Activated T-cell treated with anti-CD3 and anti-CD28 coated beads, Interleukin-2, amount 50 U/mL, for 48 hours (primary cell): ENCODE measurements around the gene OPTC.
A peak's percentile ranks its signal among the peaks of the same experiment; 100 is the strongest.
"Not testable (repeated sequence)": the region's sequence is repeated elsewhere in the genome, so short reads cannot be mapped to it uniquely, and the experiment has no call there.

Experiments used
- DNase-seq, 2 experiments: peaks; one replicate each; pipeline ENCODE4 v3.0.0-alpha.2; 2020

OPTC gene

GRCh38 chr1:203465948-203466347 is 28.0 kb upstream of the OPTC start:
- DNase-seq: no peak

DNA sequence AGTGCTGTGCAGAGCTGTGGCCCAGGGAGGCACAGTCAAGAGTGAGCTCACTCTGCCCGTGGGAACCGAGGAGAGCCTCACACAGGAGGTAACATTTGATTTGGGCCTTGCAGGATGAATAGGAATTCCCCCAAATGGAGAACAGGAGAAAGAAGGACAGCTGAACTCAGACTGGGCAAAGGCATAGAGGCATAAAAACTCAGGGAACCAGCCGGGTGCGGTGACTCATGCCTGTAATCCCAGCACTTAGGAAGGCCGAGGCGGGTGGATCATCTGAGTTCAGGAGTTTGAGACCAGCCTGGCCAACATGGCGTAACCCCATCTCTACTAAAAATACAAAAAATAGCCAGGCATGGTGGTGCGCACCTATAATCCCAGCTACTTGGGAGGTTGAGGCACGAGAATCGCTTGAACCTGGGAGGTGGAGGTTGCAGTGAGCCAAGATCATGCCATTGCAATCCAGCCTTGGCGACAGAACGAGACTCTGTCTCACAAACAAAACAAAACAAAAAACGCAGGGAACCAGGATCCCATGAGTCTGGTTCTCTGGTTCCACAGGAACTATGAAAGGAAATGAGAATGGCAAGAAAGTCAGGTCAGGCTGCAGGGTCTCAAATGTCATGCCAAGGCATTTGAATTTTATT is 26.9 kb upstream of the OPTC start:
- DNase-seq: not testable (repeated sequence)

DNA sequence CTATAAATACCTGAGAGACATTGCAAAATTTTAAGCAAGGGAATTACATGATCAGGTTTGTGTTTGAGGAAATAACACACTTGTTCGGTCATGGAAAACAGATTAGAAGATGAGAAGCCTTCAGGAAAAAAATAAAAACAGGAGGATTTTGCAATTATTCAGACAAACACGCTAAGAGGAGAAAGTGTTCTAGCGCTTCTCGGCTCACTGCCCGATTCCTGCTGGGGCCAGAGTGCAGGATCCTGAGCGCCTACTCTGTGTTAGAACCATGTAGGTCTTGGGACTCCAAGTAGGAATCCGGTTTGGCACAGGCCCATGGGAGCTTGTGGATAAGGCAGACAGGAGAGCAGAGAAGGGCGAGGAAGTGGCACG is 26.4 kb upstream of the OPTC start:
- no peak for DNase-seq

GRCh38 chr1:203468326-203468725 is 25.6 kb upstream of the OPTC start:
- DNase-seq: no peak

DNA sequence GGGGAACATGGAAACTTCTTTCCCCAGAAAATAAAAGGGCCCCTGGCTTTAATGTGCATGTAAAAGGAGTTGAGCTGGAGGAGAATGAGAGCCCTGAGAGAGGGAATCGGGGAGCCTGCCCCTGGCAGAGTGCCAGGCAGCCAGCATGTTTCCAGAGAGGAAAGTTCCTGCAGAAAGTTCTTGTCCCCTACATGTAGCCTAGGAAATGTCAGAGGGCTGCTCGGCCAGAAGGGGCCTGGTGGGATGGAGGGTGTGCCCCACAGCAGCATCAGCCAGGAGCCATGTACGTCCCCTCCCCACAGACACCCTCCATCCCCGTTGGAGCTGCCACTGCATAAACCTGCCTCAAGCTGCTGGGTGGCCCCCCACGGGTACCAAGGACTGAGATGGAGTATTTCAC is 23.7 kb upstream of the OPTC start:
- no peak for DNase-seq

DNA sequence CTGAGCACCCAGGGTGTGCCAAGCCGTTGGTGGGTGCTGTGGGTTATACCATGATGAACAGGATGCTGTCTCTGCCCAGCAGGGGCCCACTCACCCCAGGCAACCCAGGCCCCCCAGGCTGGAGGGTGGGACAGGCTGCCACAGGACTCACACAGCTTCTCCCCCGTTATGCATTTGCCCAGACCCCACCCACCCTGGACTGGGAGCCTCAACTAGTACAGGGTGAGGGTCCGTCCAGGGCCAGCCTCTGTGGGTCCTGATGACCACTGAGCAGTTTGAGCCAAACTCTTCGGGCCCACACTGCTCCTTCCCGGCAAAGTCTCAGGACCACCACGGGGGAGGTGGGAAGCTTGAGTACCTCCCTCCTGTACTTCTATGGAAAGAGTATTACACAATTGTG is 22.1 kb upstream of the OPTC start:
- DNase-seq: no peak

DNA sequence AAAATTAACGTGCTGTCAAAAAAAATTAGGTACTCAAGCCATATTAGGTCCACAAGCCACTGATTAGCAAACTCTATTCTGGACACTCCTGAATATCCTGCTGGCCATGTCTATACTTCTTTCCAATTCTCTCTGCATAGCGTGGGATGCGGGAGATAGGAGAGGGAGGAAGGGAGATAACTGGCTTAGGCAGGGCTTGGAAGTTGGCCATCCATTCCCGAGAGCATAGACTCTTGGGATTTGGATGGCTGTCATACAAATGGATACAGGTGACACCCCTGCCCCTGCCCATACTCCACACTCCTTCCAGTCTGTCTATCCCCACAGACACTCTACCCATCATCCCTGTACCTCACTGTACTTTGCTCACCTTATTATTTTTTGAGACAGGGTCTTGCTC is 20.7 kb upstream of the OPTC start:
- DNase-seq: no peak

- no peak for DNase-seq
Observed at GRCh38 chr1:203473781-203474305, 20.1 kb upstream of the OPTC start.

DNA sequence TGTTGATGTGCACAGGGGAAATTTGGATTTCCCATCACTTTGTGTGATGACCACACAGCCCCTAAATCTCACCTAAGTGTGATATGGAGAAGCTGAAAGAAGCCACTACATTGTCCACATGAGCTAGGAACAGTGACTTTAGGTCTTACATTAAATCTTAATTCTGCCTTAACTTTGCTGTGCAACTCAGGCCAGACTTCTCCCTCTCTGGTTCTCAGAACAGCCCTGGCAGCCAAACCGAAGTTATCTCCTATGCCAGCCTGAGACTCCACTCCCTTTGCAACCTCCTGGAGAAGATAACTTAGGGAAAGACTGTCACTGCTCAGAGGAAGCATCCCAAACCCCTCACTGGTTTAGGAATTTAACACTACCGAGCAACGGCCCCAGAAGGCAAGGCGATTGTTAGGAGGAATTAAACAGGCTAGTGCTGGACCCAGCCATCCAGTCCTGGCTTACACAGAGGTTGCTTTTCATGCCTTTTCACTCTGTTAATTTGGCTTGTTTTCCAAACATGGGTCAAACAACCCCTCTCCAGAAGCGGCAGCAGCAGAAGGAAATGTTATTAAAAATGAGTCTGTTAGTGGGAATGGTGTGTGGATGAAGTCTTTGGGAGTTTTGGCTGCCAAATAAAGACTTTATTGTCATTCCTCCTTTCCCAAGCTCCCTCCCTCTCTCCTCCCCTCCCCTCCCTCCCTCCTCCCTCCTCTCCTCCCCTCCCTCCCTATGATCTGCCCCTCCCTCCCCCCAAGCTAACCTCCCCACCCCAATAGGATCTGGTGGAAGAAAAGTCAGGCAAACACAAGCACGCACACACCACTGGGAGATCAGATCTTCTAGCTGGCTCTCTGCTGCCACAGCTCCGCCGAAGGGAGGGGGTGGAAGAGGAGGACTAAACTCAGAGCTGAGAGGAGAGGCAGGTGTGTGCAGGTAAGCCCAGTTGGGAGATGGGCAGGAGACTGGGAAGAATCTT is 18.7 kb upstream of the OPTC start, which contains the start of gene PRELP:
TSS of gene PRELP (plus strand) at position 795 of the 970 bp plus-strand sequence. CDS start 7,379 bp downstream, outside the sequence.
- DNase-seq: no peak

DNA sequence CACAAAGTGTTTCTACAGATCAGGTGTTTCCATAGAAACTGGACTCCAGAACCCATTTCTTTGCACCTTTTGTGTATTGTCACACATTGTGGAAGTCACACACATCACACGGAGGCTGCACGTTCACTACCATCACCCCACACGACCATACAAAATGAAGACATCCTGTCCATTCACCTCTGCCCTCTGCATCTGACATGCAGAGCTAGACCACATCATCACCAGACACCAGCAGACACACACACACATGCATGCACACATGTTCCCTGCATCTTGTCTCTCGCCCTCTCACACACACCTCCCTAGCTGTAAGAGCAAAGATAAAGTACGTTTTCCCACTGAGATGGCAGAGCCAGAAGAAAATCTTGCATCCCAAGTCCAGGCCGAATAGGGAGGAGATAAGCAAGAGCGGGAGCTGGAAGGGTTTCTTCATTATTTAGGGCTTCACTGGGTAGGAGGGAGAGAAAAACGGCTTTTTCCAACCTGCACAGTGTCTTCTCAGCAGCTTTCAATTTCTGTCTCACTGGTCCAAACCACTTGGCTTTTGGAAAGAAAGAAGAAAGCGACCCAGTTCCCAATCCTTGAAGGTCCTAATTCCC is 17.6 kb upstream of the OPTC start:
- DNase-seq: no peak

DNA sequence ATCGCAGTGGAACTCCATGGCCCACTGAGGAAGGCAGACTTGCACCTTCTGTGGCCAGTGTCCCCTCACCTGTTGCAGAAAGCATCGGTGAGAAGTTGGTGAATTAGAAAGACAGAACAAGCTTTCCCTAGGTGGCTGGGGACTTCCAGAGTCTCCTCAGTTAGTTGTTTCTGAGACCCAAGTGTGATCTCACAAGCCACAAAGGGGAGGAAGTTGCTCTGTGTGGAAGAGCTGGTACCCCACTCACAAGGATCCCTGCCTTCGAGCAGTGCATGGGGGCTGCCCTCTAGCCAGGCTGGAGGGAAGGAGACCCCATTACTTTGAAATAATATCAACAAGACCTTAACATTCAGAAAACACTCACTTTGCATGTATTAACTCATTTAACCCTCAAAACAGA is 16.2 kb upstream of the OPTC start:
- no peak for DNase-seq

DNA sequence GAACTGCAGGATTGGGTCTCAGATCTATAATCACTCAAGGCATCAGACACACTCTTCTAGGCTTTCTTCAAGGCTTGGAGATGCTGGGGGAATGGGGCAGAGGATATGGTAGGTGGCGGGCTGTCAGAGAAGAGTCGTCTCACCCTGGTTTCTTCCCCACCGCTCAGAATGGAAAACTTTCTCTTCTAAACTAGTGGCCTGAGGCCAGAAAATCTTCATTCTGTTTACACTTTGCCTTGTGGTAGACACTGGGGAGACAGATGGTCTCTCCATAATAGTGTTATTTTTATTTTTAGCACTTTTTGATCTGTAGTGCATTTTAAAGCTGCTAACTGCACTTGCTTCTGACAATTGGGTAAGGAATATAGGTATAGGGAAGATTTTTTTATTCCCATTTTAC is 15.7 kb upstream of the OPTC start:
- DNase-seq: no peak

GRCh38 chr1:203478986-203479385 is 15.0 kb upstream of the OPTC start:
- no peak for DNase-seq

GRCh38 chr1:203479646-203480045 is 14.3 kb upstream of the OPTC start:
- DNase-seq: no peak

DNA sequence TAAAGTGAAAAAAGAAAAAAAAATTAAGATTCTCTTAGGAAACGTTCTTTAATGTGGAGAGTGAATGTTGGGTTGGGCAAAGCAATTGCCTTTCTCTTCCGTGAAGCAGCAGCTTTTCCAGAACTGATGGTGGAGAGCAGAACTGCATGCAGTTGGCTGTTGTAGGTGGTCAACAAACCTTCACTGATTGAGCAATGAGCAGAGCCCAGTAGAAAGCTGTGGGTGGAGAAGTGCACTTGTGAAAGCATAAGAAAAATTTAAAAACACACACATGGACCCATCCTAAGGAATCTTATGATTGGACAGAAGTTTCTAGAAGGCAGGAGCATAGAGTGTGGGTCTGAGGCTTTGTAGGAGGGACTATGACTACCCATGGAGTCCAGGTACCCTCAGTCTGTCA is 13.9 kb upstream of the OPTC start:
- no peak for DNase-seq

DNA sequence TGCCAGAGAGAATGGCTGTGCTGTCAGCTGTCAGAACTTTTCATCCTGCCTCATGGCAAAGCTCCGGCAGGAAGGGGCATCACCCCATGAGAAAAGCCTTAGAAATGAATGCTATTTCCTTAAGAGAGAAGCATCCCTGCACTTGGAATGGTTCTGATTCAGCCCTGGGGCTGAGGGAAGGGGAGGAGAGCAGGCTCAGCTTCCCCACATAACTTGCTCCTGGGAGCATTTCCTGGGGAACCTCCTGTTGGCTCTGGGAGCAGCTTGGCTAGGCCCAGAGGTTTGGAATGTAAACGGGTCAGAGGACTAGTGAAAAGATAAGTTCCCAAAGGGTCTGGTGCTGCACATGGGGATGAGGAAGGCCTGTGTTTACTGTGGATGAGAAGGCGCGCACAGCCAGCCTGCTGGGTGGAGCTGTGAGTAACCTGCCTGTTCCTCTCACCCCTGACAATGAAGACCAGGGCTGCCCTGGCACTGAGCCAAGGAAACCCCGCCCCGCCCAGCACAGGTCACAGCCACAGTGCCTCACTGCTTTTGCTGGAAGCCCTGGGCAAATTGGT is 13.3 kb upstream of the OPTC start:
- DNase-seq: peak; percentile 51 to 58

DNA sequence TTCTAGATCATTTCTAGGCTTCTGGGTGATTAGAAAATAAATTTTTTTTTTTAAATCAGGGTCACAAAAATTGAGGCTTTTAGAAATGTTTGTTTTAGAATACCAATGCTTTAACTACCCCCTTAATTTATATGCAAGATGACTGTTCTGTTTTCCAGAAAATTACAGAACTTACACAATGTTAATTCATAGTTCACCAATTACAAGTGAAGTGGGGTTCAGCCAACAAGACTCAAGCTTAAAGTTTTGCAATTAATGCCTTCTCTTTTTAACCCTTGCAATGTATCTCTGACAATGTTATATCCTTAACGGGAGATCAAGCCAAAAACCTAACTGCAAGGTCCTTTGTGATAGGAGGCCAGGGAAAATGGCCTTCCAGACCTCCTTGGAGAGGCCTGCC is 12.8 kb upstream of the OPTC start:
- DNase-seq: no peak

- no peak for DNase-seq
Observed at GRCh38 chr1:203486618-203487370, 7.2 kb upstream of the OPTC start.

GRCh38 chr1:203488539-203488938 is 5.4 kb upstream of the OPTC start:
- no peak for DNase-seq

DNA sequence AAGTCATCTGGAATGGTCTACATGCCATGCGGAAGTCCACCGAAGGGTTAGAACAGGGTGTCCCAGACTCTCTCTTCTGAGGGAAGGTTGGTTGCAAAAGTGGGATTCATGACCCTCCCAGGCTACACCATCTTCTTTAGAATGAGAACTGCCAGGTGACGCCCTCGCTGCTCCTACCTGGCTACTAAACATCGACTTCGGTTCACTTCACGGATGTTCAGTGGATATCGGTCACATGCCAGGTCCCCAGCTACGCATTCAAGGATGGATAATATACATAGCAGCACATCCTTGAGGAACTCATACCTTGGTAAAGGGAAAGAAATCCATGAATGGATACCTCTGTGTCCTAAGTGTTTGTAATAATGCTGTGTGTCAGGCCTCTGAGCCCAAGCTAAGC is 3.3 kb upstream of the OPTC start:
- DNase-seq: no peak

DNA sequence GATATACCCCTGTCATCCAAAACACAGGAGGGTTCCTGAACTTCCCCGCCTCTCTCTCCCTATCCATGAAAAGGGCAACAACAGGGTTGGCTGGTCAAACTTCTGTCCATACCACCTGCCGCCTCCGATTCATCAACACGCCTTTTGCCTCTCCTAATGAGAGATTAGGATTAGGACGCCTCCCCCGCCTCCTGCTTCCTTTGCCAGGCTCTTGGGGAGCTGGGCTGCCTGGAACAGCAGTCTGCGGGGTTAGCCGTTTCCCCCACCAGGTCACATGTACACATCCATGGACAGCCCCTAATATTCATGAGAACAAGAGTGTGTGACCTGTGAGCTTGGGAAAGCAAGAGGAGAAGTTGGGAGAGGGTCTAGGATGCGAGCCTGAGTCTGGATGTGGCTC is 2.3 kb upstream of the OPTC start:
- DNase-seq: no peak

DNA sequence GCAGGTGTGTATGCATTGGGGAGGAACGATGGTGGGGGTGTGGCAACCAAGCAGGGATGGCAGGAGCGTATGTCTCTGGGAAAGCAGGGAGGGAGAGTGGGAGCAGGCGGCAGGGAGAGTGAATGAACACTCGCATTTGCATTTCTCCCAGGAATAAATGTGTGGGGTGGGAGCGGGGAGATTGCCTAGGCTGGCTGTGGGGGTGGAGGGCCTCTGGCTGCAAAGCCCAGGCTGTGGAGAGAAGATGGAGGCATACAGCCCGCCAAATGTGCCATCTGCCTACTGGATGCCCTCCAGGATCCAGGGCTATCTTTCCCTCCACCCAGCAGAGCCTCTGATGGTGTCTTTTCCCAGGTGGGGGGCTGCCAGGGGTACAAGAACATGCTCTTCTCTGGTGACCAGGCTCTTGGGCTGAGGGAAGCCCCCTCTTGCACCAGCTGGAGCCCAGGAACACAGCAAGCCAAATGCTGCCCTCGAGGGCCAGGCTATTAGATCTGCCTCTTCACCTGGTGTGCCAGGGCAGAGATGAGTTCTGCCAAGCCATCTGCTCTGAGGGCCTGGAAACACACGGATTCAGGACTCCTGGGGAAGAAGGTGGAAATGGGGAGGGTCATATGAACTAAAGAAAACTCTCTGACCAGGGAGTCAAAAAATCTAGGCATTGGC is 1.7 kb upstream of the OPTC start:
- DNase-seq: no peak
